ENCODE measurements around the gene USP3. TPM values are rescaled to one million over a fixed set of nuclear protein-coding genes. Genes with fewer than 3 reads are reported as not detected.

Gene USP3
- total and polyA plus RNA-seq, 9 of the 15 experiments (the other 6 are each of a cell fraction or from before 2014, with no cell fraction given) = 17.3 to 54.3 (median 34.8) TPM

GRCh38 chr15:63544258-63545026 lies 40.0 kb downstream of the USP3 start (continued):
- TF ChIP-seq, protein P1, sequence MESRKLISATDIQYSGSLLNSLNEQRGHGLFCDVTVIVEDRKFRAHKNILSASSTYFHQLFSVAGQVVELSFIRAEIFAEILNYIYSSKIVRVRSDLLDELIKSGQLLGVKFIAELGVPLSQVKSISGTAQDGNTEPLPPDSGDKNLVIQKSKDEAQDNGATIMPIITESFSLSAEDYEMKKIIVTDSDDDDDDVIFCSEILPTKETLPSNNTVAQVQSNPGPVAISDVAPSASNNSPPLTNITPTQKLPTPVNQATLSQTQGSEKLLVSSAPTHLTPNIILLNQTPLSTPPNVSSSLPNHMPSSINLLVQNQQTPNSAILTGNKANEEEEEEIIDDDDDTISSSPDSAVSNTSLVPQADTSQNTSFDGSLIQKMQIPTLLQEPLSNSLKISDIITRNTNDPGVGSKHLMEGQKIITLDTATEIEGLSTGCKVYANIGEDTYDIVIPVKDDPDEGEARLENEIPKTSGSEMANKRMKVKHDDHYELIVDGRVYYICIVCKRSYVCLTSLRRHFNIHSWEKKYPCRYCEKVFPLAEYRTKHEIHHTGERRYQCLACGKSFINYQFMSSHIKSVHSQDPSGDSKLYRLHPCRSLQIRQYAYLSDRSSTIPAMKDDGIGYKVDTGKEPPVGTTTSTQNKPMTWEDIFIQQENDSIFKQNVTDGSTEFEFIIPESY (CRISPR knock-in tag; IDR thresholded peaks at IDR 0.05) = no peak
- TF ChIP-seq THAP12 (CRISPR knock-in tag; IDR thresholded peaks at IDR 0.05) (no peak), ARID2 (IDR thresholded peaks at IDR 0.05) (peak; percentile 27; the same call in 1 of the 2 replicates), HDAC3 (IDR thresholded peaks at IDR 0.05; ENCODE audit: borderline replicate concordance, partially characterized antibody) (no peak), FOXA3 (CRISPR knock-in tag; conservative IDR thresholded peaks at IDR 0.05 in 1 of 2, IDR thresholded peaks at IDR 0.05 in 1 of 2) (no peak), ARID1B (IDR thresholded peaks at IDR 0.05) (peak; percentile 38; the same call in 1 of the 2 replicates), CREB5 (CRISPR knock-in tag; IDR thresholded peaks at IDR 0.05) (no peak)
- TF ChIP-seq, protein P2, sequence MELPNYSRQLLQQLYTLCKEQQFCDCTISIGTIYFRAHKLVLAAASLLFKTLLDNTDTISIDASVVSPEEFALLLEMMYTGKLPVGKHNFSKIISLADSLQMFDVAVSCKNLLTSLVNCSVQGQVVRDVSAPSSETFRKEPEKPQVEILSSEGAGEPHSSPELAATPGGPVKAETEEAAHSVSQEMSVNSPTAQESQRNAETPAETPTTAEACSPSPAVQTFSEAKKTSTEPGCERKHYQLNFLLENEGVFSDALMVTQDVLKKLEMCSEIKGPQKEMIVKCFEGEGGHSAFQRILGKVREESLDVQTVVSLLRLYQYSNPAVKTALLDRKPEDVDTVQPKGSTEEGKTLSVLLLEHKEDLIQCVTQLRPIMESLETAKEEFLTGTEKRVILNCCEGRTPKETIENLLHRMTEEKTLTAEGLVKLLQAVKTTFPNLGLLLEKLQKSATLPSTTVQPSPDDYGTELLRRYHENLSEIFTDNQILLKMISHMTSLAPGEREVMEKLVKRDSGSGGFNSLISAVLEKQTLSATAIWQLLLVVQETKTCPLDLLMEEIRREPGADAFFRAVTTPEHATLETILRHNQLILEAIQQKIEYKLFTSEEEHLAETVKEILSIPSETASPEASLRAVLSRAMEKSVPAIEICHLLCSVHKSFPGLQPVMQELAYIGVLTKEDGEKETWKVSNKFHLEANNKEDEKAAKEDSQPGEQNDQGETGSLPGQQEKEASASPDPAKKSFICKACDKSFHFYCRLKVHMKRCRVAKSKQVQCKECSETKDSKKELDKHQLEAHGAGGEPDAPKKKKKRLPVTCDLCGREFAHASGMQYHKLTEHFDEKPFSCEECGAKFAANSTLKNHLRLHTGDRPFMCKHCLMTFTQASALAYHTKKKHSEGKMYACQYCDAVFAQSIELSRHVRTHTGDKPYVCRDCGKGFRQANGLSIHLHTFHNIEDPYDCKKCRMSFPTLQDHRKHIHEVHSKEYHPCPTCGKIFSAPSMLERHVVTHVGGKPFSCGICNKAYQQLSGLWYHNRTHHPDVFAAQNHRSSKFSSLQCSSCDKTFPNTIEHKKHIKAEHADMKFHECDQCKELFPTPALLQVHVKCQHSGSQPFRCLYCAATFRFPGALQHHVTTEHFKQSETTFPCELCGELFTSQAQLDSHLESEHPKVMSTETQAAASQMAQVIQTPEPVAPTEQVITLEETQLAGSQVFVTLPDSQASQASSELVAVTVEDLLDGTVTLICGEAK (IDR thresholded peaks at IDR 0.05) = peak; percentile 49; the same call in 1 of the 2 replicates
- TF ChIP-seq, protein P2 (CRISPR knock-in tag; IDR thresholded peaks at IDR 0.05) = no peak
- TF ChIP-seq, protein P3, sequence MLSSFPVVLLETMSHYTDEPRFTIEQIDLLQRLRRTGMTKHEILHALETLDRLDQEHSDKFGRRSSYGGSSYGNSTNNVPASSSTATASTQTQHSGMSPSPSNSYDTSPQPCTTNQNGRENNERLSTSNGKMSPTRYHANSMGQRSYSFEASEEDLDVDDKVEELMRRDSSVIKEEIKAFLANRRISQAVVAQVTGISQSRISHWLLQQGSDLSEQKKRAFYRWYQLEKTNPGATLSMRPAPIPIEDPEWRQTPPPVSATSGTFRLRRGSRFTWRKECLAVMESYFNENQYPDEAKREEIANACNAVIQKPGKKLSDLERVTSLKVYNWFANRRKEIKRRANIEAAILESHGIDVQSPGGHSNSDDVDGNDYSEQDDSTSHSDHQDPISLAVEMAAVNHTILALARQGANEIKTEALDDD (IDR thresholded peaks at IDR 0.05) = peak; percentile 95

Measured in K562 (cell line).